ENCODE measurements around the gene MAPT.

GRCh38 chr17:45915263-45915662, 20.9 kb downstream of the MAPT start:
- TF ChIP-seq RAD21 (IDR thresholded peaks at IDR 0.05; ENCODE audit: low read depth) (no peak), POLR2A (IDR thresholded peaks at IDR 0.05; ENCODE audit: borderline replicate concordance, extremely low read depth, insufficient read depth, insufficient read length) (no peak), EZH2phosphoT487 (IDR thresholded peaks at IDR 0.05; ENCODE audit: borderline replicate concordance) (no peak), YY1 (IDR thresholded peaks at IDR 0.05; ENCODE audit: extremely low read depth, insufficient replicate concordance, low read depth, low read length) (no peak), EGR1 (IDR thresholded peaks at IDR 0.05; ENCODE audit: low read depth) (no peak), CTCF (IDR thresholded peaks at IDR 0.05 in 2 of 3, conservative IDR thresholded peaks at IDR 0.05 in 1 of 3; ENCODE audit: borderline replicate concordance in 1 of 3, insufficient read depth in 1 of 3, low read depth in 2 of 3, low read length in 2 of 3) (no peak), MAX (IDR thresholded peaks at IDR 0.05) (no peak), SIN3A (IDR thresholded peaks at IDR 0.05; ENCODE audit: low read depth) (no peak), EZH2 (IDR thresholded peaks at IDR 0.05) (no peak), ATF3 (IDR thresholded peaks at IDR 0.05) (no peak), ZFX (IDR thresholded peaks at IDR 0.05) (no peak), POLR2AphosphoS5 (IDR thresholded peaks at IDR 0.05; ENCODE audit: low read depth, low read length) (no peak), JUND (IDR thresholded peaks at IDR 0.05) (no peak), REST (IDR thresholded peaks at IDR 0.05; ENCODE audit: low read depth) (no peak)

Data from HCT116 (cell line).